GM12873 (cell line): ENCODE results near the gene PSMC3.
A peak's percentile ranks its signal among the peaks of the same experiment; 100 is the strongest.

Experiments
- TF ChIP-seq, protein P1 (sequence below): IDR thresholded peaks from 2 replicates; pipeline ENCODE4 v1.5.1; 2012; ENCODE audit warnings: low read depth, mild to moderate bottlenecking, moderate library complexity, low read length, control low read depth; ENCODE audit not compliant: insufficient read depth; ENCODE audit errors: missing control alignments

Gene PSMC3

DNA sequence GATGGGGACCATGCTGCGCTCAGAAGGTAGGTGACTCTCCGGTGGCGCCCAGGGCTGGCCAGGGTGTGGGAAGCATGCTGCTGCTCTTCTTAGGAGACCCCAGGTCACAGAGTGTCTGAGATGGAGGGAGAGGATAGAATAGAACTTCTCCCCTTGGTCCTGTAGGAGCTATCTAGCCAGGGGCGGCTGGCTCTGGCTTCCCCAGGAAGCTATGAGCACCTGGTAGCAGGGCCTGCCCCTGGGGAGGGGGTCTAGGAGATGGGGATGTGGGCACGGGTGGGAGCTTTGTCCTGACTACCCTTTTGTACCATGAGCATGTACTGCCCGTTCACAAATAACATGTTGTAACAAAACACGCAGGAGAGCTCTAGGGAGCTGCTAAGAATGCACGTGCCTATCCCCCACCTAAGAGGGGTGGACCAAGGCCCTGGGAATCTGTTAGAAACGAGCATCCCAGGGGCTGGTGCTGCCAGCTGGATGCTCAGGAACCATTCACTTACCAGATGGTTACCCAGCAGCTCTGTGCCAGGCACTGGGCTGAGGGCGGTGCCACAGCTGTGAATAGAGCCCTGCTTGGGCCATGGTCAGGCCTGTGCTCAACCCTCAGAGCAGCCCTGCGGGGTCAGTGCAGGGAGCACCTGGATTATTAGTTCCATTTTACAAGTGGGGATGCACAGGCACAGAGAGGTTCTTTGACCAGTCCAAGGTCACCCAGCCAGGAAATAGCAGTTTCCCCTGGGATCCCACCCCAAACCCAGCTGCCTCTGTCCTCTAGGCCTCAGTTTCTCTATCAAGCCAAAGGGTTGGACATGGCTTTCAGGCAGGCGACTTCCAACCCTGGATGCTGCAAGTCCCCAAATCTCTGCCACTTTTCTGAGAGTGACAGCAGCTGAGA is 15.6 kb downstream of the PSMC3 start:
- TF ChIP-seq, protein P1, sequence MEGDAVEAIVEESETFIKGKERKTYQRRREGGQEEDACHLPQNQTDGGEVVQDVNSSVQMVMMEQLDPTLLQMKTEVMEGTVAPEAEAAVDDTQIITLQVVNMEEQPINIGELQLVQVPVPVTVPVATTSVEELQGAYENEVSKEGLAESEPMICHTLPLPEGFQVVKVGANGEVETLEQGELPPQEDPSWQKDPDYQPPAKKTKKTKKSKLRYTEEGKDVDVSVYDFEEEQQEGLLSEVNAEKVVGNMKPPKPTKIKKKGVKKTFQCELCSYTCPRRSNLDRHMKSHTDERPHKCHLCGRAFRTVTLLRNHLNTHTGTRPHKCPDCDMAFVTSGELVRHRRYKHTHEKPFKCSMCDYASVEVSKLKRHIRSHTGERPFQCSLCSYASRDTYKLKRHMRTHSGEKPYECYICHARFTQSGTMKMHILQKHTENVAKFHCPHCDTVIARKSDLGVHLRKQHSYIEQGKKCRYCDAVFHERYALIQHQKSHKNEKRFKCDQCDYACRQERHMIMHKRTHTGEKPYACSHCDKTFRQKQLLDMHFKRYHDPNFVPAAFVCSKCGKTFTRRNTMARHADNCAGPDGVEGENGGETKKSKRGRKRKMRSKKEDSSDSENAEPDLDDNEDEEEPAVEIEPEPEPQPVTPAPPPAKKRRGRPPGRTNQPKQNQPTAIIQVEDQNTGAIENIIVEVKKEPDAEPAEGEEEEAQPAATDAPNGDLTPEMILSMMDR: no peak

- TF ChIP-seq, protein P1: no peak
These were observed 16.5 kb downstream of the PSMC3 start for GRCh38 chr11:47409440-47410369.

- TF ChIP-seq, protein P1: no peak
These were observed 17.4 kb downstream of the PSMC3 start for GRCh38 chr11:47408598-47409439.

- TF ChIP-seq, protein P1: peak; percentile 80
These were observed 18.3 kb downstream of the PSMC3 start, which contains the start of gene SLC39A13 for GRCh38 chr11:47407746-47408590. TSS of gene SLC39A13 (plus strand) at chr11:47408590. CDS start at chr11:47410095, 1,505 bp downstream.

DNA sequence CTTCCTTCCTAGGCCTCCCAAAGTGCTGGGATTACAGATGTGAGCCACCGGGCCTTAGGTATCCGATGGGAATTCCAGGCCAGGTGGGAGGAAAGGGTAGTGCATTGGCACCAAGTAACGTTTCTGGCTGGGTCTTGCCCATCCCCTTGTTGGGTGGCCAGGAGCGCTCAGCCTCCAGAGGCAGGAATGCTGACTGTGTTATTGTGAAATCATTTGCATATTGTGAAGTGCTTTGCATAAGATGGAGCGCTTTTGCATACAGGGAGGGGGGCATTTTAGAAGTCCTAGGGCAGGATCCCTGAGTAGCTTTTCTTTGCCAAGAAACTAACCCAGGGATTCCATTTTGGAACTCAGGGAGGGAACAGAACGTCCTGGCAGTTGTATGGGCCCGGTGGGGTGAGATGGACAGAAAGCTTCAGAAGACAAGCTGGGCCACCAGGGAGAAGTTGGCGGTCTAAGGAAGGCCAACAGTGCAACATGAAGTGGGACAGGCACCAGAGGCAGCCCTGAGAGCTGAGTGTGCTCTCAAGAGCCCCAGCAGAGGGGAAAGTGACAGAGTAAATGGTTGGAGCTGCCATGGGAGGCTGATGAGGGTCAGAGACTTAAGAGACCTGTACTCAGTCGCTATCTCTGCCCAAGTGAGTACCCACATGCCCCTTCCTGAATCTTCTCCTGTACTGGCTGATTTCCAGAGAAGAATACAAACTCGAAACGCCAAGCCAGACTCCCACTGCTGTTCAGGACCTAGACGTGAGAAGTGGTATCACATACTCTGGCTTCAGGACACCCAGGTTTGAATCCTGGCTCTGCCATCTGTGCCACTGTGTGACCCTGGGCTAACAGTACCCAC is 19.1 kb downstream of the PSMC3 start:
- TF ChIP-seq, protein P1: no peak

- TF ChIP-seq, protein P1: no peak
These were observed 22.7 kb downstream of the PSMC3 start for GRCh38 chr11:47403571-47403970.
